ENCODE data around the gene IL1R2.

Gene IL1R2

GRCh38 chr2:102053096-102053495, 61.3 kb downstream of the IL1R2 start:
- no peak for TF ChIP-seq CTCF (conservative IDR thresholded peaks at IDR 0.05)
- H3K27ac ChIP-seq: no peak overlapping the region

GRCh38 chr2:102055346-102055990, 63.7 kb downstream of the IL1R2 start:
- TF ChIP-seq CTCF (conservative IDR thresholded peaks at IDR 0.05): no peak
- no peak overlapping the region for H3K27ac ChIP-seq

- TF ChIP-seq CTCF (conservative IDR thresholded peaks at IDR 0.05): no peak
- H3K27ac ChIP-seq: no peak overlapping the region
Observed at GRCh38 chr2:102056079-102056581, 64.4 kb downstream of the IL1R2 start.

GRCh38 chr2:102057502-102058292, 65.9 kb downstream of the IL1R2 start:
- TF ChIP-seq CTCF (conservative IDR thresholded peaks at IDR 0.05): no peak
- no peak overlapping the region for H3K27ac ChIP-seq

GRCh38 chr2:102058293-102058833, 66.6 kb downstream of the IL1R2 start:
- no peak for TF ChIP-seq CTCF (conservative IDR thresholded peaks at IDR 0.05)
- H3K27ac ChIP-seq: no peak overlapping the region

GRCh38 chr2:102059151-102059550, 67.4 kb downstream of the IL1R2 start:
- H3K27ac ChIP-seq: no peak overlapping the region
- TF ChIP-seq CTCF (conservative IDR thresholded peaks at IDR 0.05): no peak

- H3K27ac ChIP-seq: no peak overlapping the region
- TF ChIP-seq CTCF (conservative IDR thresholded peaks at IDR 0.05): no peak
Observed at GRCh38 chr2:102060047-102060446, 68.3 kb downstream of the IL1R2 start.
